HepG2 (cell line): ENCODE data around the gene SH2D3C. TPM values are rescaled to one million over a fixed set of nuclear protein-coding genes. Genes with fewer than 3 reads are reported as not detected.

Experiments used
- ATAC-seq: fragments of 200-7000 bp; cut with Tn5 transposase; 3 replicates; pipeline ENCODE4 v1.9.1; 2020; ENCODE audit warnings: mild to moderate bottlenecking, moderate library complexity
- BruUV-seq: library from RNA; stranded (reverse); fragments of 400-500 nt; replicated peaks from 2 replicates; lab custom pipeline; 2021; lab: Mats Ljungman, UMichigan
- CTCF ChIA-PET: fragments of 300-600 bp; formaldehyde crosslinking; extraction: SDS; loops from one replicate; lab custom pipeline; 2021; ENCODE audit warnings: low total read pairs, inconsistent platforms, low intra/inter-chr PET ratio; lab: Yijun Ruan, JAX
- POLR2A ChIA-PET: fragments of 350-600 bp; sonication (Branson Sonifier 250); formaldehyde crosslinking; loops from one replicate; lab custom pipeline; 2020; ENCODE audit warnings: antibody characterized with exemption, inconsistent platforms; lab: Yijun Ruan, JAX
- DNase-seq: peaks from one replicate; pipeline ENCODE4 v3.0.0-alpha.2; 2015; ENCODE audit warnings: low spot score
- FAIRE-seq: peaks from 3 replicates; lab custom pipeline; 2011; peaks lifted over from hg19 to GRCh38; lab: Jason Lieb, UNC
- H2AFZ ChIP-seq: one replicate; pipeline ENCODE4 v1.6.1; 2011; ENCODE audit warnings: low read length, inconsistent platforms
- H3K27ac ChIP-seq: fragments of 300-600 bp; 3 replicates; pipeline ENCODE4 v1.8.0; 2011; ENCODE audit warnings: mixed run types, mild to moderate bottlenecking, mixed read lengths, low read length, inconsistent platforms; ENCODE audit not compliant: insufficient read depth; ENCODE audit errors: extremely low read length
- H3K27me3 ChIP-seq, 2 experiments: fragments of 200-600 bp in 1 of 2; 2 replicates in 1 of 2; 3 replicates in 1 of 2; pipeline versions ENCODE4 v1.6.0 to v1.8.0; 2011; ENCODE audit warnings: low read length in 2 of 2, mild to moderate bottlenecking in 2 of 2, moderate library complexity in 2 of 2, inconsistent platforms in 1 of 2; ENCODE audit not compliant: insufficient read depth in 2 of 2, control insufficient read depth in 1 of 2
- H3K36me3 ChIP-seq, 2 experiments: fragments of 200-600 bp in 1 of 2; replicated peaks in 1 of 2; 2 replicates in 1 of 2; 3 replicates in 1 of 2; pipeline versions ENCODE4 v1.5.1 to v1.8.0; 2011; ENCODE audit warnings: low read length in 2 of 2, inconsistent platforms in 1 of 2; ENCODE audit not compliant: insufficient read depth in 2 of 2, control insufficient read depth in 1 of 2
- H3K4me1 ChIP-seq: 2 replicates; pipeline ENCODE4 v1.5.1; 2012; ENCODE audit warnings: low read length, inconsistent platforms; ENCODE audit not compliant: insufficient read depth
- H3K4me2 ChIP-seq: 2 replicates; pipeline ENCODE4 v1.6.0; 2011; ENCODE audit warnings: low read depth, low read length, inconsistent platforms
- H3K4me3 ChIP-seq, 3 experiments: fragments of 200-600 bp in 1 of 3; sonication (generic), shearing (Covaris generic) in 1 of 3; replicated peaks in 1 of 3; 2 replicates each; pipeline ENCODE4 v1.5.1; 2011 to 2016; ENCODE audit warnings: low read length in 3 of 3, inconsistent platforms in 2 of 3, low read depth in 2 of 3, mild to moderate bottlenecking in 2 of 3, control low read depth in 1 of 3, mixed read lengths in 1 of 3; ENCODE audit not compliant: insufficient read depth in 1 of 3
- H3K79me2 ChIP-seq: one replicate; pipeline ENCODE4 v1.6.1; 2011; ENCODE audit warnings: low read length, inconsistent platforms; ENCODE audit not compliant: insufficient read depth
- H3K9ac ChIP-seq: 2 replicates; pipeline ENCODE4 v1.6.0; 2011; ENCODE audit warnings: mild to moderate bottlenecking, low read depth, low read length, inconsistent platforms; ENCODE audit not compliant: insufficient read depth
- H3K9me3 ChIP-seq: 2 replicates; pipeline ENCODE4 v1.5.1; 2012; ENCODE audit warnings: mild to moderate bottlenecking, low read length
- H4K20me1 ChIP-seq: 2 replicates; pipeline ENCODE4 v1.6.0; 2011; ENCODE audit warnings: inconsistent platforms, mild to moderate bottlenecking, low read length, moderate library complexity; ENCODE audit not compliant: insufficient read depth
- AGO2 ChIP-seq: fragments of 200-400 bp; formaldehyde crosslinking; optimal IDR thresholded peaks from 2 replicates; pipeline ENCODE3; 2017; ENCODE audit warnings: mild to moderate bottlenecking, low read depth, low read length, moderate library complexity
- CCDC6 ChIP-seq: sonication (generic); formaldehyde crosslinking; IDR thresholded peaks from 2 replicates; pipeline ENCODE4 v1.8.1; 2022; ENCODE audit warnings: mild to moderate bottlenecking, missing genetic modification reagents, moderate library complexity
- GABPA ChIP-seq, 2 experiments: IDR thresholded peaks; 2 replicates each; pipeline ENCODE4 v1.6.1; 2011 to 2016; ENCODE audit warnings: low read depth in 2 of 2, low read length in 1 of 2, missing biosample characterization in 1 of 2, missing genetic modification characterization in 1 of 2
- GRHL1 ChIP-seq: sonication (generic); formaldehyde crosslinking; conservative IDR thresholded peaks from 2 replicates; pipeline ENCODE4 v1.8.0; 2022; ENCODE audit warnings: missing genetic modification reagents
- KLF12 ChIP-seq: sonication (generic); formaldehyde crosslinking; IDR thresholded peaks from 2 replicates; pipeline ENCODE4 v1.4.0; 2020; ENCODE audit warnings: missing genetic modification reagents, borderline replicate concordance
- LCORL ChIP-seq, 2 experiments: fragments of 450-650 bp in 1 of 2; sonication (generic) in 1 of 2; formaldehyde crosslinking in 1 of 2; IDR thresholded peaks; 2 replicates each; pipeline versions ENCODE4 v1.5.0 to v1.6.1; 2017 to 2020; ENCODE audit warnings: antibody characterized with exemption in 1 of 2, missing genetic modification reagents in 1 of 2
- TEAD3 ChIP-seq: optimal IDR thresholded peaks from 2 replicates; pipeline ENCODE3; 2016; ENCODE audit warnings: borderline replicate concordance
- THAP11 ChIP-seq: IDR thresholded peaks from 2 replicates; pipeline ENCODE4 v1.6.1; 2016; ENCODE audit warnings: missing biosample characterization, missing genetic modification reagents
- ZBTB4 ChIP-seq: sonication (generic); formaldehyde crosslinking; IDR thresholded peaks from 2 replicates; pipeline ENCODE4 v1.4.0; 2020; ENCODE audit warnings: missing genetic modification reagents, mild to moderate bottlenecking, borderline replicate concordance
- ZNF251 ChIP-seq: sonication (generic); formaldehyde crosslinking; IDR thresholded peaks from 2 replicates; pipeline ENCODE4 v1.9.0; 2021; ENCODE audit warnings: mild to moderate bottlenecking, missing genetic modification reagents
- WGBS: methylation state at CpG from one replicate; pipeline ENCODE4 v1.1.6; 2017; ENCODE audit warnings: low lambda C conversion rate; 5-methylcytosine and 5-hydroxymethylcytosine counted together
- in situ Hi-C: cut with HindIII; loops from 2 replicates; pipeline ENCODE4 v1.10.0; 2017; ENCODE audit warnings: low pct_unique_long_range_greater_than_20kb; ENCODE audit not compliant: extremely low pct_ligation_motif_present
- intact Hi-C: fragments of 100-400 bp; cut with micrococcal nuclease; formaldehyde crosslinking; loops from one replicate; pipeline ENCODE4 v1.10.0; 2022; ENCODE audit not compliant: unreplicated experiment
- polyA plus RNA-seq, 8 experiments: library from polyadenylated mRNA; depleted of rRNA in 3 of 8; stranded (reverse) in 7 of 8; unstranded in 1 of 8; fragments of >200 nt; fragmentation: Illumina TruSeq in 4 of 8; extraction: Trizol in 4 of 8; gene quantifications; 2 replicates each; pipeline versions ENCODE4 v1.2.1 to v1.2.3, GENCODE V29; 2011 to 2016; ENCODE audit warnings: low read depth in 4 of 8, missing spikeins in 1 of 8, mixed read lengths in 1 of 8; ENCODE audit not compliant: insufficient read depth in 1 of 8
- total RNA-seq, 5 experiments: library from RNA; depleted of rRNA; stranded (reverse); fragments of >200 nt; fragmentation: Illumina TruSeq; extraction: Trizol; gene quantifications; 2 replicates each; pipeline ENCODE4 v1.2.3, GENCODE V29; 2016; ENCODE audit warnings: low read depth in 1 of 5
- TF ChIP-seq, protein P1 (sequence below): sonication (generic); formaldehyde crosslinking; IDR thresholded peaks from 2 replicates; pipeline ENCODE4 v1.8.1; 2023; ENCODE audit warnings: mild to moderate bottlenecking, inconsistent platforms, moderate library complexity, missing genetic modification reagents, borderline replicate concordance

The SH2D3C gene
- total and polyA plus RNA-seq, 2 of the 13 experiments (the other 11 are each of a cell fraction or from before 2014, with no cell fraction given): not detected

GRCh38 chr9:127785933-127786772 is 7.7 kb upstream of the SH2D3C start, which contains the start of gene CDK9 (continued):
- TF ChIP-seq, protein P1, sequence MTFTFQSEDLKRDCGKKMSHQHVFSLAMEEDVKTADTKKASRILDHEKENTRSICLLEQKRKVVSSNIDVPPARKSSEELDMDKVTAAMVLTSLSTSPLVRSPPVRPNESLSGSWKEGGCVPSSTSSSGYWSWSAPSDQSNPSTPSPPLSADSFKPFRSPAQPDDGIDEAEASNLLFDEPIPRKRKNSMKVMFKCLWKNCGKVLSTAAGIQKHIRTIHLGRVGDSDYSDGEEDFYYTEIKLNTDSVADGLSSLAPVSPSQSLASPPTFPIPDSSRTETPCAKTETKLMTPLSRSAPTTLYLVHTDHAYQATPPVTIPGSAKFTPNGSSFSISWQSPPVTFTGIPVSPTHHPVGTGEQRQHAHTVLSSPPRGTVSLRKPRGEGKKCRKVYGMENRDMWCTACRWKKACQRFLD (CRISPR knock-in tag): no peak
- TF ChIP-seq ZNF251 (CRISPR knock-in tag): no peak
- TF ChIP-seq, all 625 proteins: peak for 143

DNA sequence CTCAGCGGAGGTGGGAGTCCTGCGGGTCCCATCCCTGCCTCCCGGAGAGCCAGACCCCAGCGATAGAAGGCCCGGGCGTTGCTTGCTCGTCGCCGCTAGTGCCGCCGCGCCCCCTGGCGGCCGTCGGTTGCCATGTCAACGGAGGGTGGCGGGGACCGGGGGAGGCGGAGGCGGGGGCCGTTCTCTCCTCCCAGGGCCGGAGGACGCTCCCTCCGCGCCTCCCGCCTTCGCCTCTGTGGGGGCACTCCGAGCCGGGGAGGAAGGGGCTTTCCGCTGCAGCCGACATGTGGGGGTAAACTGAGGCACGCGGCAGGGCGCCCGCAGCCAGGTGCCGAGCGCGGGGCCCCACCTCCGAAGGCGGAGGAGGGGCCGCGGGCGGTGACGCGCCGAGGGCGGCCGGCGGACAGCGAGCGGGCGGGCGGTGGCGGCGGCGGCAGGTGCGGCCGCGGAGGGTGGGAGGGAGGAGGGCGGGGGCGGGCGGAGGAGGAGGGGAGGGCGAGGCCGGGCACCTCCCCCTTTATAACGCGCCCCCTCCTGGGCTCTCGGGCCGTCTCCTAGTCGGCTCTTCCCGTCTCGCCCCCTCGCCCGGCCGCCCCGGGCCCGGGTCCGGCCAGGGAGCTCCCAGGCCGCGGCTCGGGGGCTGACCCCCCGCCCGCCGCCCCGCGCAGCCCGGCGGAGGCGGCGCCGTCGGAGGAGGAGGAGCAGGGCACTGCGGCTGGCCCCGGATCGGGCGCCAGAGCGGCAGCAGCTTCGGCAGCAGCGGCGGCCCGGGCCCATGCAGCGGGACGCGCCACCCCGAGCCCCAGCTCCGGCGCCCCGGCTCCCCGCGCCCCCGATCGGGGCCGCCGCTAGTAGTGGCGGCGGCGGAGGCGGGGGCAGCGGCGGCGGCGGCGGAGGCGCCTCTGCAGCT is 6.8 kb upstream of the SH2D3C start:
- DNase-seq: peak; percentile 51
- CTCF ChIA-PET: interaction anchor here (1.4 to 1.8 kb wide), 3 partner anchors 50 to 282 kb away, joined by 4 to 10 read pairs (median 5); partner anchors contain the start of gene TOR2A
- H3K4me3 ChIP-seq: peak overlapping the region; percentile 76 to 99 (median 94); a peak in 5 of 6 replicates
- FAIRE-seq: no peak
- peaks cover 28% of the 10 kb centered on the region for H3K4me1 ChIP-seq
- in situ Hi-C loops (no loop called here), intact Hi-C loops (loop anchor here (2.0 to 5.0 kb wide), 2 partner anchors 44 to 193 kb away; no protein-coding TSS in a partner anchor)
- peaks cover 24 to 32% of the 10 kb centered on the region in 2 experiments for H3K36me3 ChIP-seq
- peak overlapping the region; percentile 95 for H3K9ac ChIP-seq
- POLR2A ChIA-PET: interaction anchor here (0.6 to 1.7 kb wide), 9 partner anchors 13 to 131 kb away, joined by 3 to 9 read pairs (median 4); partner anchors contain the start of genes FPGS and TOR2A
- H3K4me2 ChIP-seq: peak overlapping the region; percentile 73
- peak overlapping the region; percentile 46 for H3K27ac ChIP-seq
- no peak overlapping the region for H2AFZ ChIP-seq
- peak; percentile 44 for ATAC-seq
- 3% methylated on average over 7 of the region's 123 CpGs for WGBS
- no TSS peak for BruUV-seq
- H3K27me3 ChIP-seq: 0 out of 5 replicates have a peak, but pooled peaks cover 1 to 13% of the 10 kb centered on the region in 2 experiments
- H3K9me3 ChIP-seq: no peaks in the 10 kb centered on the region
- peaks cover 19% of the 10 kb centered on the region for H3K79me2 ChIP-seq
- H4K20me1 ChIP-seq: peaks cover 21% of the 10 kb centered on the region
- peak; percentile 15 for TF ChIP-seq AGO2
- TF ChIP-seq GABPA (IDR thresholded peaks at IDR 0.05; ENCODE audit: low read depth, low read length): peak; percentile 19; the same call in 1 of the 2 replicates
- TF ChIP-seq GABPA (CRISPR knock-in tag; IDR thresholded peaks at IDR 0.05; ENCODE audit: low read depth): no peak
- TF ChIP-seq CCDC6 (CRISPR knock-in tag): 0 out of 2 replicates have a peak, but pooled peaks have one; percentile 15
- 0 out of 2 replicates have a peak, but pooled peaks have one; percentile 53 for TF ChIP-seq KLF12
- TF ChIP-seq GRHL1 (CRISPR knock-in tag): no peak
- TF ChIP-seq TEAD3: peak; percentile 21
- TF ChIP-seq LCORL (IDR thresholded peaks at IDR 0.05): no peak
- TF ChIP-seq LCORL (CRISPR knock-in tag; IDR thresholded peaks at IDR 0.05): peak; percentile 51; the same call in 1 of the 2 replicates
- peak; percentile 79 for TF ChIP-seq THAP11
- no peak for TF ChIP-seq ZBTB4
